WTC11 (cell line): ENCODE data around the gene WDR36. TPM values are rescaled to one million over a fixed set of nuclear protein-coding genes. Genes with fewer than 3 reads are reported as not detected.
"Not testable (repeated sequence)": the region's sequence is repeated elsewhere in the genome, so short reads cannot be mapped to it uniquely, and the experiment has no call there.

Source experiments
- ATAC-seq: fragments of 200-7000 bp; cut with Tn5 transposase; 2 replicates; pipeline ENCODE4 v1.10.0; 2021; ENCODE audit warnings: mild to moderate bottlenecking, moderate library complexity
- CTCF ChIA-PET: fragments of 300-600 bp; sonication (Branson Sonifier 250); formaldehyde crosslinking; loops from one replicate; lab custom pipeline; 2021; ENCODE audit warnings: antibody characterized with exemption; lab: Charles Lee
- POLR2A ChIA-PET: fragments of 350-600 bp; sonication (Branson Sonifier 250); formaldehyde crosslinking; loops from one replicate; lab custom pipeline; 2021; ENCODE audit warnings: antibody characterized with exemption; lab: Charles Lee
- DNase-seq: peaks from one replicate; pipeline ENCODE4 v3.0.0; 2021; ENCODE audit warnings: low spot score
- H3K27ac Mint-ChIP-seq: 2 replicates; pipeline ENCODE4 v1.8.0; 2021; ENCODE audit warnings: mixed read lengths
- H3K27me3 Mint-ChIP-seq: 2 replicates; pipeline ENCODE4 v1.8.0; 2021; ENCODE audit warnings: low read depth, mild to moderate bottlenecking, moderate library complexity, mixed read lengths
- H3K36me3 Mint-ChIP-seq: 2 replicates; pipeline ENCODE4 v1.8.0; 2021; ENCODE audit warnings: mixed read lengths
- H3K4me1 Mint-ChIP-seq: 2 replicates; pipeline ENCODE4 v1.8.0; 2022; ENCODE audit warnings: mixed read lengths
- H3K4me3 Mint-ChIP-seq: 2 replicates; pipeline ENCODE4 v1.8.0; 2021; ENCODE audit warnings: mild to moderate bottlenecking, moderate library complexity, mixed read lengths
- H3K9me3 Mint-ChIP-seq: 2 replicates; pipeline ENCODE4 v1.8.0; 2021; ENCODE audit warnings: mixed read lengths
- AR ChIP-seq: fragments of 250-450 bp; sonication (Bioruptor Pico); IDR thresholded peaks from 2 replicates; pipeline ENCODE4 v1.9.0; 2021; ENCODE audit warnings: mild to moderate bottlenecking
- ETV6 ChIP-seq: sonication (generic); formaldehyde crosslinking; IDR thresholded peaks from 2 replicates; pipeline ENCODE4 v1.8.1; 2022; ENCODE audit warnings: mild to moderate bottlenecking, missing genetic modification reagents
- FOXJ3 ChIP-seq: sonication (generic); formaldehyde crosslinking; IDR thresholded peaks from 2 replicates; pipeline ENCODE4 v1.9.0; 2021; ENCODE audit warnings: missing genetic modification reagents, mild to moderate bottlenecking, borderline replicate concordance
- GABPB1 ChIP-seq: sonication (generic); formaldehyde crosslinking; IDR thresholded peaks from 2 replicates; pipeline ENCODE4 v1.8.1; 2023; ENCODE audit warnings: mild to moderate bottlenecking, missing genetic modification reagents
- GRHL2 ChIP-seq: fragments of 250-450 bp; sonication (Bioruptor Pico); IDR thresholded peaks from 2 replicates; pipeline ENCODE4 v1.8.0; 2022; ENCODE audit warnings: mild to moderate bottlenecking, moderate library complexity; ENCODE audit not compliant: insufficient replicate concordance, severe bottlenecking
- IRF2 ChIP-seq: sonication (generic); formaldehyde crosslinking; IDR thresholded peaks from 2 replicates; pipeline ENCODE4 v1.8.0; 2022; ENCODE audit warnings: low read depth, missing genetic modification reagents, borderline replicate concordance
- NFE2L1 ChIP-seq: sonication (generic); formaldehyde crosslinking; IDR thresholded peaks from 2 replicates; pipeline ENCODE4 v1.8.1; 2023; ENCODE audit warnings: missing genetic modification reagents
- PREB ChIP-seq: sonication (generic); formaldehyde crosslinking; IDR thresholded peaks from 2 replicates; pipeline ENCODE4 v1.8.1; 2022; ENCODE audit warnings: mild to moderate bottlenecking, missing genetic modification reagents, moderate library complexity, borderline replicate concordance
- USF1 ChIP-seq: sonication (generic); formaldehyde crosslinking; IDR thresholded peaks from 2 replicates; pipeline ENCODE4 v1.8.0; 2022; ENCODE audit warnings: mild to moderate bottlenecking, missing genetic modification reagents
- ZNF396 ChIP-seq: fragments of 250-450 bp; sonication (Bioruptor Pico); IDR thresholded peaks from 2 replicates; pipeline ENCODE4 v1.8.0; 2021; ENCODE audit warnings: mild to moderate bottlenecking, moderate library complexity, borderline replicate concordance
- ZNF423 ChIP-seq: fragments of 250-450 bp; sonication (Bioruptor Pico); IDR thresholded peaks from 2 replicates; pipeline ENCODE4 v2.1.2; 2022; ENCODE audit warnings: mild to moderate bottlenecking, moderate library complexity
- total RNA-seq: library from RNA; stranded (reverse); gene quantifications from 3 replicates; pipeline ENCODE4 v1.2.3, GENCODE V29; 2021
- TF ChIP-seq, protein P1 (sequence below): sonication (generic); formaldehyde crosslinking; IDR thresholded peaks from 2 replicates; pipeline ENCODE4 v1.8.0; 2022; ENCODE audit warnings: mild to moderate bottlenecking, missing genetic modification reagents
- TF ChIP-seq, protein P2 (sequence below): sonication (generic); formaldehyde crosslinking; IDR thresholded peaks from 2 replicates; pipeline ENCODE4 v1.8.0; 2023; ENCODE audit warnings: missing genetic modification reagents, mild to moderate bottlenecking, borderline replicate concordance

WDR36 gene
- total RNA-seq, 1 experiment from 2014 or later = 34.1 TPM

- ATAC-seq (no peak), DNase-seq (no peak)
- no peaks in the 10 kb centered on the region for H3K36me3 Mint-ChIP-seq
- no peaks in the 10 kb centered on the region for H3K9me3 Mint-ChIP-seq
- no peak overlapping the region for H3K4me3 Mint-ChIP-seq
- H3K4me1 Mint-ChIP-seq = peaks cover 19% of the 10 kb centered on the region
- no peak overlapping the region for H3K27ac Mint-ChIP-seq
- TF ChIP-seq AR (CRISPR knock-in tag) (no peak), ZNF396 (no peak), ZNF423 (CRISPR knock-in tag) (no peak), GABPB1 (no peak), ETV6 (no peak), PREB (no peak)
- TF ChIP-seq, protein P1, sequence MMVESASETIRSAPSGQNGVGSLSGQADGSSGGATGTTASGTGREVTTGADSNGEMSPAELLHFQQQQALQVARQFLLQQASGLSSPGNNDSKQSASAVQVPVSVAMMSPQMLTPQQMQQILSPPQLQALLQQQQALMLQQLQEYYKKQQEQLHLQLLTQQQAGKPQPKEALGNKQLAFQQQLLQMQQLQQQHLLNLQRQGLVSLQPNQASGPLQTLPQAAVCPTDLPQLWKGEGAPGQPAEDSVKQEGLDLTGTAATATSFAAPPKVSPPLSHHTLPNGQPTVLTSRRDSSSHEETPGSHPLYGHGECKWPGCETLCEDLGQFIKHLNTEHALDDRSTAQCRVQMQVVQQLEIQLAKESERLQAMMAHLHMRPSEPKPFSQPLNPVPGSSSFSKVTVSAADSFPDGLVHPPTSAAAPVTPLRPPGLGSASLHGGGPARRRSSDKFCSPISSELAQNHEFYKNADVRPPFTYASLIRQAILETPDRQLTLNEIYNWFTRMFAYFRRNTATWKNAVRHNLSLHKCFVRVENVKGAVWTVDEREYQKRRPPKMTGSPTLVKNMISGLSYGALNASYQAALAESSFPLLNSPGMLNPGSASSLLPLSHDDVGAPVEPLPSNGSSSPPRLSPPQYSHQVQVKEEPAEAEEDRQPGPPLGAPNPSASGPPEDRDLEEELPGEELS (CRISPR knock-in tag) = no peak
- ChIA-PET POLR2A (no interaction called here), CTCF (no interaction called here)
- no peaks in the 10 kb centered on the region for H3K27me3 Mint-ChIP-seq
These were observed 45.9 kb downstream of the WDR36 start for GRCh38 chr5:111138096-111138495.

DNA sequence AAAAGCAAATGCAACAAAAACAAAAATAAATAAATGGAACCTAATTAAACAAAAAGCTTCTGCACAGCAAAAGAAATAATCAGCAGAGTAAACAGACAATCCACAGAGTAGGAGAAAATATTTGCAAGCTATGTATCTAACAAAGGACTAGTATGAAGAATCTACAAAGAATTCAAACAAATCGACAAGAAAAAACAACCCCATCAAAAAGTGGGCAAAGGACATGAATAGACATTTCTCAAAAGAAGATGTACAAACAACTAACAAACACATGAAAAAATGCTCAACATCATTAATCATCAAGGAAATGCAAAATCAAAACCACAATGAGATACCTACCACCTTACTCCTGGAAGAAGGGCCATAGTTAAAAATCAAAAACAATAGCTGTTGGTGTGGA is 49.3 kb downstream of the WDR36 start:
- DNase-seq, CTCF ChIA-PET, H3K4me3 Mint-ChIP-seq, H3K4me1 Mint-ChIP-seq, H3K36me3 Mint-ChIP-seq, ATAC-seq, POLR2A ChIA-PET, H3K27ac Mint-ChIP-seq, H3K9me3 Mint-ChIP-seq, H3K27me3 Mint-ChIP-seq: not testable (repeated sequence)

- H3K27me3 Mint-ChIP-seq = no peaks in the 10 kb centered on the region
- no peak overlapping the region for H3K4me3 Mint-ChIP-seq
- H3K27ac Mint-ChIP-seq = no peak overlapping the region
- ATAC-seq (peak; percentile 68), DNase-seq (no peak)
- CTCF ChIA-PET = no interaction called here
- no peaks in the 10 kb centered on the region for H3K9me3 Mint-ChIP-seq
- no peaks in the 10 kb centered on the region; the same call in 1 of the 2 replicates for H3K4me1 Mint-ChIP-seq
- POLR2A ChIA-PET = no interaction called here
- no peak for TF ChIP-seq IRF2 (CRISPR knock-in tag)
- no peak for TF ChIP-seq USF1 (CRISPR knock-in tag)
- TF ChIP-seq, all 79 proteins: peak for 0
- no peaks in the 10 kb centered on the region for H3K36me3 Mint-ChIP-seq
These were observed 50.8 kb downstream of the WDR36 start for GRCh38 chr5:111142932-111143331.

- no peaks in the 10 kb centered on the region for H3K36me3 Mint-ChIP-seq
- POLR2A ChIA-PET = no interaction called here
- H3K27me3 Mint-ChIP-seq = no peaks in the 10 kb centered on the region
- CTCF ChIA-PET = no interaction called here
- H3K9me3 Mint-ChIP-seq = no peaks in the 10 kb centered on the region
- peak; percentile 71 for ATAC-seq
- no peaks in the 10 kb centered on the region for H3K4me1 Mint-ChIP-seq
- H3K4me3 Mint-ChIP-seq = no peak overlapping the region
- no peak overlapping the region for H3K27ac Mint-ChIP-seq
- DNase-seq = no peak
- no peak for TF ChIP-seq GRHL2 (CRISPR knock-in tag)
- no peak for TF ChIP-seq FOXJ3
- TF ChIP-seq, protein P2, sequence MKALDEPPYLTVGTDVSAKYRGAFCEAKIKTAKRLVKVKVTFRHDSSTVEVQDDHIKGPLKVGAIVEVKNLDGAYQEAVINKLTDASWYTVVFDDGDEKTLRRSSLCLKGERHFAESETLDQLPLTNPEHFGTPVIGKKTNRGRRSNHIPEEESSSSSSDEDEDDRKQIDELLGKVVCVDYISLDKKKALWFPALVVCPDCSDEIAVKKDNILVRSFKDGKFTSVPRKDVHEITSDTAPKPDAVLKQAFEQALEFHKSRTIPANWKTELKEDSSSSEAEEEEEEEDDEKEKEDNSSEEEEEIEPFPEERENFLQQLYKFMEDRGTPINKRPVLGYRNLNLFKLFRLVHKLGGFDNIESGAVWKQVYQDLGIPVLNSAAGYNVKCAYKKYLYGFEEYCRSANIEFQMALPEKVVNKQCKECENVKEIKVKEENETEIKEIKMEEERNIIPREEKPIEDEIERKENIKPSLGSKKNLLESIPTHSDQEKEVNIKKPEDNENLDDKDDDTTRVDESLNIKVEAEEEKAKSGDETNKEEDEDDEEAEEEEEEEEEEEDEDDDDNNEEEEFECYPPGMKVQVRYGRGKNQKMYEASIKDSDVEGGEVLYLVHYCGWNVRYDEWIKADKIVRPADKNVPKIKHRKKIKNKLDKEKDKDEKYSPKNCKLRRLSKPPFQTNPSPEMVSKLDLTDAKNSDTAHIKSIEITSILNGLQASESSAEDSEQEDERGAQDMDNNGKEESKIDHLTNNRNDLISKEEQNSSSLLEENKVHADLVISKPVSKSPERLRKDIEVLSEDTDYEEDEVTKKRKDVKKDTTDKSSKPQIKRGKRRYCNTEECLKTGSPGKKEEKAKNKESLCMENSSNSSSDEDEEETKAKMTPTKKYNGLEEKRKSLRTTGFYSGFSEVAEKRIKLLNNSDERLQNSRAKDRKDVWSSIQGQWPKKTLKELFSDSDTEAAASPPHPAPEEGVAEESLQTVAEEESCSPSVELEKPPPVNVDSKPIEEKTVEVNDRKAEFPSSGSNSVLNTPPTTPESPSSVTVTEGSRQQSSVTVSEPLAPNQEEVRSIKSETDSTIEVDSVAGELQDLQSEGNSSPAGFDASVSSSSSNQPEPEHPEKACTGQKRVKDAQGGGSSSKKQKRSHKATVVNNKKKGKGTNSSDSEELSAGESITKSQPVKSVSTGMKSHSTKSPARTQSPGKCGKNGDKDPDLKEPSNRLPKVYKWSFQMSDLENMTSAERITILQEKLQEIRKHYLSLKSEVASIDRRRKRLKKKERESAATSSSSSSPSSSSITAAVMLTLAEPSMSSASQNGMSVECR (CRISPR knock-in tag) = no peak
- no peak for TF ChIP-seq ETV6
- TF ChIP-seq NFE2L1 (CRISPR knock-in tag) = no peak
These were observed 51.8 kb downstream of the WDR36 start for GRCh38 chr5:111143910-111144309.
